NCI-H774 (cell line): ENCODE data around the gene THSD7B.

Source experiments
- DNase-seq: peaks from one replicate; lab custom pipeline; 2025; lab: John Stamatoyannopoulos, UW

The THSD7B gene

GRCh38 chr2:137192366-137193310 lies 427.3 kb downstream of the THSD7B start:
- DNase-seq = no peak

GRCh38 chr2:137193401-137193800 lies 428.1 kb downstream of the THSD7B start:
- no peak for DNase-seq

GRCh38 chr2:137194111-137194510 lies 428.8 kb downstream of the THSD7B start:
- DNase-seq = no peak

GRCh38 chr2:137199751-137200150 lies 434.4 kb downstream of the THSD7B start:
- DNase-seq = no peak

- no peak for DNase-seq
Observed at GRCh38 chr2:137202318-137202717, 437.0 kb downstream of the THSD7B start.

GRCh38 chr2:137205324-137205723 lies 440.0 kb downstream of the THSD7B start:
- no peak for DNase-seq

GRCh38 chr2:137206069-137206468 lies 440.7 kb downstream of the THSD7B start:
- no peak for DNase-seq

- no peak for DNase-seq
Observed at GRCh38 chr2:137207030-137207429, 441.7 kb downstream of the THSD7B start.

- DNase-seq = no peak
Observed at GRCh38 chr2:137208431-137208891, 443.1 kb downstream of the THSD7B start.

GRCh38 chr2:137210039-137210438 lies 444.7 kb downstream of the THSD7B start:
- no peak for DNase-seq

GRCh38 chr2:137211761-137212160 lies 446.4 kb downstream of the THSD7B start:
- DNase-seq = no peak

GRCh38 chr2:137220438-137220993 lies 455.2 kb downstream of the THSD7B start:
- no peak for DNase-seq

GRCh38 chr2:137221797-137222492 lies 456.6 kb downstream of the THSD7B start:
- DNase-seq = no peak

- no peak for DNase-seq
Observed at GRCh38 chr2:137223722-137224121, 458.4 kb downstream of the THSD7B start.

- DNase-seq = no peak
Observed at GRCh38 chr2:137228566-137228965, 463.2 kb downstream of the THSD7B start.

GRCh38 chr2:137229834-137230233 lies 464.5 kb downstream of the THSD7B start:
- no peak for DNase-seq

- DNase-seq = no peak
Observed at GRCh38 chr2:137231628-137232027, 466.3 kb downstream of the THSD7B start.

GRCh38 chr2:137232076-137232475 lies 466.7 kb downstream of the THSD7B start:
- DNase-seq = no peak

GRCh38 chr2:137233091-137233490 lies 467.7 kb downstream of the THSD7B start:
- DNase-seq = no peak

GRCh38 chr2:137237055-137237454 lies 471.7 kb downstream of the THSD7B start:
- DNase-seq = no peak

GRCh38 chr2:137238065-137238464 lies 472.7 kb downstream of the THSD7B start:
- no peak for DNase-seq

GRCh38 chr2:137249463-137250130 lies 484.3 kb downstream of the THSD7B start:
- DNase-seq = no peak
